GM20000 (cell line): ENCODE measurements around the gene SMAD5.

Experiments
- DNase-seq: peaks from one replicate; pipeline ENCODE4 v3.0.0; 2012; ENCODE audit warnings: low spot score
- CTCF ChIP-seq: IDR thresholded peaks from 2 replicates; pipeline ENCODE4 v1.5.1; 2012; ENCODE audit warnings: mild to moderate bottlenecking, control low read depth; ENCODE audit errors: extremely low read depth, missing control alignments

SMAD5 gene

GRCh38 chr5:136202469-136203205 lies 70.0 kb downstream of the SMAD5 start:
- TF ChIP-seq CTCF = no peak
- no peak for DNase-seq

- no peak for DNase-seq
- no peak for TF ChIP-seq CTCF
Observed at GRCh38 chr5:136203303-136203922, 70.8 kb downstream of the SMAD5 start.

GRCh38 chr5:136205061-136205702 lies 72.5 kb downstream of the SMAD5 start:
- no peak for TF ChIP-seq CTCF
- no peak for DNase-seq

- DNase-seq = no peak
- no peak for TF ChIP-seq CTCF
Observed at GRCh38 chr5:136205941-136206340, 73.3 kb downstream of the SMAD5 start.

GRCh38 chr5:136206361-136206760 lies 73.7 kb downstream of the SMAD5 start:
- DNase-seq = no peak
- no peak for TF ChIP-seq CTCF

GRCh38 chr5:136207631-136208030 lies 75.0 kb downstream of the SMAD5 start:
- no peak for DNase-seq
- no peak for TF ChIP-seq CTCF

- no peak for TF ChIP-seq CTCF
- DNase-seq = no peak
Observed at GRCh38 chr5:136208916-136209315, 76.3 kb downstream of the SMAD5 start.
